ENCODE data around the gene AP3B1.

DNA sequence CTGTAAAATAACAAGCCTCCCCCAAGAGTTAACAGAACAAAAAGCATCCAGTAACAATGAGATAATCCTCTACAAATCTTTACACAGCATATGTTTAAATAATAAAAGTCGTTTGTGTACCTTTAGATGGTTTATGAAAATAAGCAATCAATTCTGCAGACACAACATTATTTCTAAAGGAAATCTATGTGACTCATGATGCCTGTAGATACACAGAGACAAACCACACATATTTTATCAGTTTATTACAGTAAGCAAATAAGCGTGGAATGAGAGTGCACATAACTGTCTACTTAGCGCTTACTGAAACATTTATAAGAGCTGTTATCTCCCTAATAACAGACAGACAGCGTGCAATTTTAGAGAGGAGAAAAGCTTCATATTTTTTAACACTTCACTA, 243.6 kb downstream of the AP3B1 start:
- TF ChIP-seq, protein P1, sequence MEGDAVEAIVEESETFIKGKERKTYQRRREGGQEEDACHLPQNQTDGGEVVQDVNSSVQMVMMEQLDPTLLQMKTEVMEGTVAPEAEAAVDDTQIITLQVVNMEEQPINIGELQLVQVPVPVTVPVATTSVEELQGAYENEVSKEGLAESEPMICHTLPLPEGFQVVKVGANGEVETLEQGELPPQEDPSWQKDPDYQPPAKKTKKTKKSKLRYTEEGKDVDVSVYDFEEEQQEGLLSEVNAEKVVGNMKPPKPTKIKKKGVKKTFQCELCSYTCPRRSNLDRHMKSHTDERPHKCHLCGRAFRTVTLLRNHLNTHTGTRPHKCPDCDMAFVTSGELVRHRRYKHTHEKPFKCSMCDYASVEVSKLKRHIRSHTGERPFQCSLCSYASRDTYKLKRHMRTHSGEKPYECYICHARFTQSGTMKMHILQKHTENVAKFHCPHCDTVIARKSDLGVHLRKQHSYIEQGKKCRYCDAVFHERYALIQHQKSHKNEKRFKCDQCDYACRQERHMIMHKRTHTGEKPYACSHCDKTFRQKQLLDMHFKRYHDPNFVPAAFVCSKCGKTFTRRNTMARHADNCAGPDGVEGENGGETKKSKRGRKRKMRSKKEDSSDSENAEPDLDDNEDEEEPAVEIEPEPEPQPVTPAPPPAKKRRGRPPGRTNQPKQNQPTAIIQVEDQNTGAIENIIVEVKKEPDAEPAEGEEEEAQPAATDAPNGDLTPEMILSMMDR (IDR thresholded peaks at IDR 0.05) = no peak
- TF ChIP-seq ZFX (IDR thresholded peaks at IDR 0.05; ENCODE audit: borderline replicate concordance) = no peak

Data from 22Rv1 (cell line).